H7 (cell line): ENCODE measurements around the gene NINJ2. TPM values are rescaled to one million over a fixed set of nuclear protein-coding genes. Genes with fewer than 3 reads are reported as not detected.
"Not testable (repeated sequence)": the region's sequence is repeated elsewhere in the genome, so short reads cannot be mapped to it uniquely, and the experiment has no call there.

Experiments
- DNase-seq: peaks from one replicate; pipeline ENCODE4 v3.0.0; 2012
- H3K27me3 ChIP-seq: 2 replicates; pipeline ENCODE4 v1.6.0; 2011; ENCODE audit warnings: mild to moderate bottlenecking, low read length; ENCODE audit not compliant: control insufficient read depth, insufficient read depth
- H3K36me3 ChIP-seq: replicated peaks from 2 replicates; pipeline ENCODE4 v1.5.1; 2011; ENCODE audit warnings: low read length; ENCODE audit not compliant: control insufficient read depth, insufficient read depth
- H3K4me3 ChIP-seq: 2 replicates; pipeline ENCODE4 v1.5.1; 2011; ENCODE audit warnings: low read depth, mild to moderate bottlenecking, control low read depth, low read length, moderate library complexity; ENCODE audit not compliant: insufficient read depth
- total RNA-seq: library from RNA; depleted of rRNA; stranded (reverse); fragments of >200 nt; shearing (Covaris generic); gene quantifications from 2 replicates; pipeline ENCODE4 v1.2.3, GENCODE V29; 2014

NINJ2 gene
- total RNA-seq, 1 experiment from 2014 or later = 2.6 TPM

- Histone ChIP-seq H3K4me3 (no peak overlapping the region), H3K36me3 (no peaks in the 10 kb centered on the region), H3K27me3 (no peaks in the 10 kb centered on the region)
- no peak for DNase-seq
Observed at GRCh38 chr12:639988-640387, 23.3 kb downstream of the NINJ2 start.

- DNase-seq = no peak
- Histone ChIP-seq H3K27me3 (no peaks in the 10 kb centered on the region), H3K36me3 (no peaks in the 10 kb centered on the region), H3K4me3 (no peak overlapping the region)
Observed at GRCh38 chr12:639566-639965, 23.7 kb downstream of the NINJ2 start.

- H3K4me3 ChIP-seq = no peak overlapping the region
- H3K36me3 ChIP-seq = no peaks in the 10 kb centered on the region
- no peak for DNase-seq
- H3K27me3 ChIP-seq = no peaks in the 10 kb centered on the region
Observed at GRCh38 chr12:638953-639557, 24.2 kb downstream of the NINJ2 start.

- no peak for DNase-seq
- no peaks in the 10 kb centered on the region for H3K27me3 ChIP-seq
- no peak overlapping the region for H3K4me3 ChIP-seq
Observed at GRCh38 chr12:636632-637031, 26.6 kb downstream of the NINJ2 start.

GRCh38 chr12:633731-634130 is 29.5 kb downstream of the NINJ2 start:
- no peak overlapping the region for H3K4me3 ChIP-seq
- DNase-seq = no peak

More at GRCh38 chr12:636632-637031, 26.6 kb downstream of the NINJ2 start:
- H3K36me3 ChIP-seq = no peaks in the 10 kb centered on the region

GRCh38 chr12:632102-632696 is 31.0 kb downstream of the NINJ2 start:
- no peaks in the 10 kb centered on the region for H3K36me3 ChIP-seq
- peak; percentile 65 for DNase-seq
- H3K4me3 ChIP-seq = no peak overlapping the region
- H3K27me3 ChIP-seq = no peaks in the 10 kb centered on the region

More at GRCh38 chr12:633731-634130, 29.5 kb downstream of the NINJ2 start:
- Histone ChIP-seq H3K36me3 (no peaks in the 10 kb centered on the region), H3K27me3 (no peaks in the 10 kb centered on the region)

- H3K36me3 ChIP-seq = no peaks in the 10 kb centered on the region
- DNase-seq = peak; percentile 88
- H3K27me3 ChIP-seq = no peaks in the 10 kb centered on the region; the same call in 1 of the 2 replicates
- peak overlapping the region; percentile 4; the same call in 1 of the 2 replicates for H3K4me3 ChIP-seq
Observed at GRCh38 chr12:630656-631632, 32.3 kb downstream of the NINJ2 start.

GRCh38 chr12:628742-629078 is 34.5 kb downstream of the NINJ2 start:
- not testable (repeated sequence) for H3K4me3 ChIP-seq, DNase-seq

GRCh38 chr12:627863-628741 is 35.1 kb downstream of the NINJ2 start:
- Histone ChIP-seq H3K27me3 (no peaks in the 10 kb centered on the region; the same call in none of the 2 replicates), H3K4me3 (no peak overlapping the region), H3K36me3 (no peaks in the 10 kb centered on the region)
- DNase-seq = no peak

More at GRCh38 chr12:628742-629078, 34.5 kb downstream of the NINJ2 start:
- H3K36me3 ChIP-seq, H3K27me3 ChIP-seq: not testable (repeated sequence)

- Histone ChIP-seq H3K4me3 (no peak overlapping the region), H3K36me3 (no peaks in the 10 kb centered on the region), H3K27me3 (no peaks in the 10 kb centered on the region; the same call in none of the 2 replicates)
- DNase-seq = no peak
Observed at GRCh38 chr12:627285-627684, 36.0 kb downstream of the NINJ2 start.

GRCh38 chr12:625998-626397 is 37.2 kb downstream of the NINJ2 start:
- no peak for DNase-seq
- no peaks in the 10 kb centered on the region; the same call in none of the 2 replicates for H3K27me3 ChIP-seq
- H3K4me3 ChIP-seq = no peak overlapping the region
- no peaks in the 10 kb centered on the region for H3K36me3 ChIP-seq

GRCh38 chr12:623865-624372 is 39.3 kb downstream of the NINJ2 start:
- peak; percentile 72 for DNase-seq

GRCh38 chr12:623172-623864 is 39.9 kb downstream of the NINJ2 start:
- Histone ChIP-seq H3K27me3 (no peaks in the 10 kb centered on the region; the same call in none of the 2 replicates), H3K4me3 (no peak overlapping the region), H3K36me3 (no peaks in the 10 kb centered on the region)
- DNase-seq = no peak

More at GRCh38 chr12:623865-624372, 39.3 kb downstream of the NINJ2 start:
- H3K27me3 ChIP-seq = no peaks in the 10 kb centered on the region; the same call in none of the 2 replicates
- no peak overlapping the region for H3K4me3 ChIP-seq
- no peaks in the 10 kb centered on the region for H3K36me3 ChIP-seq
